ENCODE data around the gene PFDN6. TPM values are rescaled to one million over a fixed set of nuclear protein-coding genes. Genes with fewer than 3 reads are reported as not detected.

Gene PFDN6
- total RNA-seq (ENCODE audit: low replicate concordance), result 52.9 and 54.5 TPM in 2 replicates
- long read RNA-seq, partial matches to known transcripts, result 1 of 5 reads
- long read RNA-seq, other reads (novel, unspliced or antisense), result 3 of 5 reads

DNA sequence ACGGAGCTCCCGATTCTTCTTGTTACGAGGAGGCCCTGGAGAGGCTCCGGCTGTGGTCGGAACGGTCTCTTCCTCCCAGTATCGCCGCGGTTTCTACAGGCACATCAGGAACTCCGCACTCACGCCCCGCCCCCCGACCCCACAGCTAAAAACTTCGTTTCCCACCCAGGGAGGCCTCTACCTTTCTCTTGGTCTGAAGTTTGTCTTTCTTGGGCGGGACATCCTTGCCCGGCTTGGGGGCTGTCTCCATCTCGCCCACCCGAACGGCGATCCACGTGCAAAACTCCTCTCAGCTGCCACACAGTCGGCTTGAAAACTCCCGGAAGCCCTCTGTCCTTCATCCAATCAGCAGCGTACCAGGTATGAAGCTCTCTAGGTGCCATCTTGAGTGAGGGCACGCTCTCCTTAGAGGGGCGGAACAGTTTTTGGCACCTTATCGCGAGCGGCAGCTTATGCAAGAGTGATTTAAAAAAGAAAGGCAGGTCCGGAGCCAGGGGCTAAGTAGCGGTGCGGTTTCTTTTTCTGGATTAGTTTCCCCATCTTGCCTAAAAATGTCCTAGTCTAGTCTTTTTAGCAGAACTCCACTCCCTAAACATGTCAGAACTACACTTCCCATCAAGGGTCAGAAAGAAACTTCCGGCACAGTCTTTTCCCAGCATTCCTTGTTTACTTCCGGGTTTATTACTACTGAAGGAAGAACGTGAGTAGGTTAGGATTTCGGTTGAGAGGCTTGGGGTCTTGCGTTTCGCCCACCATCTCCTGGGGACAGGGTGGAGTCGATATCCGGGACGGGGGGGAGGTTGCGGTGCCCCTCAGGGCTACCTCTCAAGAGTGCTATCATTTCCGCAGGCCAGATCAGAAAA is at the start of gene PFDN6, which contains the start of gene WDR46:
PFDN6 (plus strand) TSS at position 681 of the 863 bp plus-strand sequence. CDS start 256 bp downstream, outside the sequence.
WDR46 (minus strand) TSS at position 319 of the 863 bp plus-strand sequence; CDS start at position 250, 69 bp downstream.
- Mint-ChIP-seq H3K4me3 (peak within 1 kb of the TSS; percentile 99), H3K27me3 (no peaks in the 10 kb centered on the region), H3K4me1 (ENCODE audit: unreplicated experiment) (peaks cover 25% of the 10 kb centered on the region), H3K9me3 (no peaks in the 10 kb centered on the region), H3K27ac (peak within 1 kb of the TSS; percentile 92), H3K36me3 (peaks cover 13% of the 10 kb centered on the region)
- TF ChIP-seq, protein P1, sequence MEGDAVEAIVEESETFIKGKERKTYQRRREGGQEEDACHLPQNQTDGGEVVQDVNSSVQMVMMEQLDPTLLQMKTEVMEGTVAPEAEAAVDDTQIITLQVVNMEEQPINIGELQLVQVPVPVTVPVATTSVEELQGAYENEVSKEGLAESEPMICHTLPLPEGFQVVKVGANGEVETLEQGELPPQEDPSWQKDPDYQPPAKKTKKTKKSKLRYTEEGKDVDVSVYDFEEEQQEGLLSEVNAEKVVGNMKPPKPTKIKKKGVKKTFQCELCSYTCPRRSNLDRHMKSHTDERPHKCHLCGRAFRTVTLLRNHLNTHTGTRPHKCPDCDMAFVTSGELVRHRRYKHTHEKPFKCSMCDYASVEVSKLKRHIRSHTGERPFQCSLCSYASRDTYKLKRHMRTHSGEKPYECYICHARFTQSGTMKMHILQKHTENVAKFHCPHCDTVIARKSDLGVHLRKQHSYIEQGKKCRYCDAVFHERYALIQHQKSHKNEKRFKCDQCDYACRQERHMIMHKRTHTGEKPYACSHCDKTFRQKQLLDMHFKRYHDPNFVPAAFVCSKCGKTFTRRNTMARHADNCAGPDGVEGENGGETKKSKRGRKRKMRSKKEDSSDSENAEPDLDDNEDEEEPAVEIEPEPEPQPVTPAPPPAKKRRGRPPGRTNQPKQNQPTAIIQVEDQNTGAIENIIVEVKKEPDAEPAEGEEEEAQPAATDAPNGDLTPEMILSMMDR (conservative IDR thresholded peaks at IDR 0.05), result no peak
- DNase-seq (ENCODE audit: extremely low spot score, unreplicated experiment), result no peak

DNA sequence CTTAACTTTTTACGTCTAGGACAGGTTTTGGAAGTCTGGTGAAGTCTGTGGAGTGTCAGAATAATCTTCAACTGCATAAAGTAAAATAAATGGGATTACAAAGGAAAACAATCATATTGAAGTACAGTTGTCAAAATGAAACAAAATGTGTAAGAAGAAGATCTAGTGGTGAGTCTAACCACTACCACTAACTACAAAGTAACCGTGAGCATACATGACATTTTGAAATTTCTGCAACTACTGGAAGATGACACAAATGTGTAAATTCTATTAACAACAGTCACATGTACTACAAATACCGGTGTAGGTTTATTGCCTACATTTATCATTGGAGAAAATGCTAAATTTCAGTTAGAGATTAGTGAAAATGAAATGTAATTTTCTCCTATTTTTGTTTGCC is 47.4 kb upstream of the PFDN6 start:
- Mint-ChIP-seq H3K27ac (no peak overlapping the region), H3K4me1 (ENCODE audit: unreplicated experiment) (no peaks in the 10 kb centered on the region), H3K9me3 (no peaks in the 10 kb centered on the region), H3K4me3 (no peak overlapping the region), H3K27me3 (peaks cover 40% of the 10 kb centered on the region), H3K36me3 (no peaks in the 10 kb centered on the region)
- DNase-seq (ENCODE audit: extremely low spot score, unreplicated experiment), result no peak
- TF ChIP-seq, protein P1 (conservative IDR thresholded peaks at IDR 0.05), result no peak

DNA sequence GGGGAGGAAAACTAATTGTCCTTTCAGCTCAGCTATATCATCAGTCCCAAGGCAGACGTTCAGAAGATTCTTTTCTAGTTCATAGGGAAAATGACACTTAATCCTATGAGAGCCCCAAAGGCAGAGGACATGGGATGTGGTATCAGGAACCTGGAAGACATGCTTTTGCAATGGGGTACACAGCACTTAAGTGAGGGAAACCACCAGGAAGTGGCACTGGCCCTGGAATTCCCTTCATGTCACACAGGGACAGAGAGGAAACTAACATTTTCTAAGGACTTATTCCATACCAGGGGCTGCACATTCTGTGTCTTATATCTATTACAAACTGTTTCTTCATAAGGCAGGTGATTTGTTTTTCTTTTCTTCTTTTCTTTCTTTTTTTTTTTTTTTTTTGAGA is 45.9 kb upstream of the PFDN6 start:
- TF ChIP-seq, protein P1 (conservative IDR thresholded peaks at IDR 0.05), result no peak
- H3K36me3 Mint-ChIP-seq, result no peaks in the 10 kb centered on the region
- peaks cover 2% of the 10 kb centered on the region for H3K4me1 Mint-ChIP-seq (ENCODE audit: unreplicated experiment)
- peaks cover 36% of the 10 kb centered on the region for H3K27me3 Mint-ChIP-seq
- no peak for DNase-seq (ENCODE audit: extremely low spot score, unreplicated experiment)
- no peak overlapping the region for H3K4me3 Mint-ChIP-seq
- H3K27ac Mint-ChIP-seq, result no peak overlapping the region
- no peaks in the 10 kb centered on the region for H3K9me3 Mint-ChIP-seq

DNA sequence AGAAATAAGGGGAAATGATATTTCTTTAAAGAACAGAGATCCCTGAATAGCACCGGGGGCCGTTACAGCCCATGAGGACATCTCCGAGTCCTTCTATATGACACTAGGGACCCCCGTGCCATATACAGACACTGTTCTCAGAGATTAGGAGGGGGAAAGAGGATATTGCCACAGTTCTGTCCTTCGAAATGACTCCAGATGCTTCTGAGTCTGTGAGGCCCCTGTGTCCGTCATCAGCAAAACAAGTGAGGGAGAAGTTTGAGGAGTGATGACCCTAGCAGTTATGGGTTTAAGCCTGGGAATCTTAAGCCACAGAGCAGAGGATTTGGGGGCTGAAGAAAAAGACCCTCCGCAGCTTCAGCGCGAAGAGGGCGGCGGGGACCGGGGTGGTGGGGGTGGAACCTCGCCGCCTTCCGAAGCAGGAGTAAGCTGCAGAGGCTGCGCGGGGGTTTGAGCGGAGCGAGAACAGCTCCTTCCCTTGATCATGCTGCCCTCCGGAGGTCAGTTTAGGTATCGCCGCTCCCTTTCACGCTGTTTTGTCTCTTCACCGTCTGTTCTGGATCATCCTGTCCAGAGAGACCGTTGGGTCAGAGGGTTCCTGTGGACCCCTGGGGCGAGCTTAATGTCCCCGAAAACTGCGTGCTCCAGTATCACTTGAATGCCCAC is 41.3 kb upstream of the PFDN6 start:
- Mint-ChIP-seq H3K4me3 (peak overlapping the region; percentile 95), H3K4me1 (ENCODE audit: unreplicated experiment) (peaks cover 28% of the 10 kb centered on the region), H3K36me3 (peaks cover 16% of the 10 kb centered on the region), H3K27ac (peak overlapping the region; percentile 96), H3K9me3 (no peaks in the 10 kb centered on the region), H3K27me3 (peaks cover 12% of the 10 kb centered on the region)
- DNase-seq (ENCODE audit: extremely low spot score, unreplicated experiment), result peak; percentile 95
- TF ChIP-seq, protein P1 (conservative IDR thresholded peaks at IDR 0.05), result peak; percentile 98

DNA sequence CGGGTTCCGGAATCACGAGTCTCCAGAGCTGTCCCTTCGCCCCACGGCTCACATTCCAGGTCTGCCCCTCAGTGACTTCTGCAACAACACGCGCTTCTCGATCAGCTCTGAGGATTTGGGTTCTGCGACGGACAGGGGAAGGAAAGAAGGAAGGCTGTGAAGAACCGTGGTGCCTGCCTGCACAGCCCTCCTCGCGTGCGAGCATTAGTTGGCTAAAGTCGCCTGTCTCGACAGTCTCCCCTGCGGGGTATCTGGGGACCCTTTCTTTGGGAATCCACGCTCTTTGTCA is 40.8 kb upstream of the PFDN6 start:
- DNase-seq (ENCODE audit: extremely low spot score, unreplicated experiment), result no peak
- peak overlapping the region; percentile 95 for H3K4me3 Mint-ChIP-seq
- H3K4me1 Mint-ChIP-seq (ENCODE audit: unreplicated experiment), result peaks cover 28% of the 10 kb centered on the region
- TF ChIP-seq, protein P1 (conservative IDR thresholded peaks at IDR 0.05), result peak; percentile 14
- no peaks in the 10 kb centered on the region for H3K9me3 Mint-ChIP-seq
- H3K27me3 Mint-ChIP-seq, result peaks cover 8% of the 10 kb centered on the region
- peak overlapping the region; percentile 96 for H3K27ac Mint-ChIP-seq
- peaks cover 16% of the 10 kb centered on the region for H3K36me3 Mint-ChIP-seq

Measured in type B pancreatic cell (in vitro differentiated cells).